Measurements from ENCODE around the gene NT5DC3. TPM values are rescaled to one million over a fixed set of nuclear protein-coding genes. Genes with fewer than 3 reads are reported as not detected.

The NT5DC3 gene
- total and polyA plus RNA-seq, 2 of the 13 experiments (the other 11 are each of a cell fraction or from before 2014, with no cell fraction given): 3.2 to 6.6 TPM

DNA sequence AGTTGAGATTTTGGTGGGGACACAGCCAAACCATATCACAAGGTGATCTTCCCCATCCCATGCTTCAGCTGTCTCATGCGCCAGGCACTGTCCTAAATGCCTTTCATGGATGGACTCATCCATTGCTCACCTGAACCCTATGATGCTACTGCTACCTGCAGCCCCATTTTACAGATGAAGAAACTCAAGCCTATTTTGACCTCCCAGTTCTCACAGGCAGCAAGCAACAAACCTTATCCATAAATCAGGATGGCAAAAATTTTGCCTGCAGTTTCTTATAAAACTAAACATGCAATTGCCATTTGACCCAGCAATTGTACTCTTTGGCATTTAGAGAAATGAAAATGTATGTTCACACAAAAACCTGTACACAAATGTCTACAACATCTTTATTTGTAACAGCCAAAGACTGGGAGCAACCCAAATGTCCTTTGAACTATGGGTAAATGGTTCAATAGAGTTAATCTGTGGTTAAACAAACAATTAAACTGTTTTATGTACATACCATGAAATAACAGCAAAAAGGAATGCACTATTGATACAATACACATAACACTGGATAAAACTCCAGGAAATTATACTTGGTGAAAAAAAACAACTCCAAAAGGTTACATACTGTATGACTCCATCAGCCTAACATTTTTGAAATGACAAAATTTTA lies 2.6 kb downstream of the NT5DC3 start (continued):
- TF ChIP-seq, protein P1, sequence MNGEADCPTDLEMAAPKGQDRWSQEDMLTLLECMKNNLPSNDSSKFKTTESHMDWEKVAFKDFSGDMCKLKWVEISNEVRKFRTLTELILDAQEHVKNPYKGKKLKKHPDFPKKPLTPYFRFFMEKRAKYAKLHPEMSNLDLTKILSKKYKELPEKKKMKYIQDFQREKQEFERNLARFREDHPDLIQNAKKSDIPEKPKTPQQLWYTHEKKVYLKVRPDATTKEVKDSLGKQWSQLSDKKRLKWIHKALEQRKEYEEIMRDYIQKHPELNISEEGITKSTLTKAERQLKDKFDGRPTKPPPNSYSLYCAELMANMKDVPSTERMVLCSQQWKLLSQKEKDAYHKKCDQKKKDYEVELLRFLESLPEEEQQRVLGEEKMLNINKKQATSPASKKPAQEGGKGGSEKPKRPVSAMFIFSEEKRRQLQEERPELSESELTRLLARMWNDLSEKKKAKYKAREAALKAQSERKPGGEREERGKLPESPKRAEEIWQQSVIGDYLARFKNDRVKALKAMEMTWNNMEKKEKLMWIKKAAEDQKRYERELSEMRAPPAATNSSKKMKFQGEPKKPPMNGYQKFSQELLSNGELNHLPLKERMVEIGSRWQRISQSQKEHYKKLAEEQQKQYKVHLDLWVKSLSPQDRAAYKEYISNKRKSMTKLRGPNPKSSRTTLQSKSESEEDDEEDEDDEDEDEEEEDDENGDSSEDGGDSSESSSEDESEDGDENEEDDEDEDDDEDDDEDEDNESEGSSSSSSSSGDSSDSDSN (CRISPR knock-in tag; IDR thresholded peaks at IDR 0.05): no peak
- no peak for TF ChIP-seq ZNF879 (CRISPR knock-in tag; IDR thresholded peaks at IDR 0.05)
- TF ChIP-seq, protein P2, sequence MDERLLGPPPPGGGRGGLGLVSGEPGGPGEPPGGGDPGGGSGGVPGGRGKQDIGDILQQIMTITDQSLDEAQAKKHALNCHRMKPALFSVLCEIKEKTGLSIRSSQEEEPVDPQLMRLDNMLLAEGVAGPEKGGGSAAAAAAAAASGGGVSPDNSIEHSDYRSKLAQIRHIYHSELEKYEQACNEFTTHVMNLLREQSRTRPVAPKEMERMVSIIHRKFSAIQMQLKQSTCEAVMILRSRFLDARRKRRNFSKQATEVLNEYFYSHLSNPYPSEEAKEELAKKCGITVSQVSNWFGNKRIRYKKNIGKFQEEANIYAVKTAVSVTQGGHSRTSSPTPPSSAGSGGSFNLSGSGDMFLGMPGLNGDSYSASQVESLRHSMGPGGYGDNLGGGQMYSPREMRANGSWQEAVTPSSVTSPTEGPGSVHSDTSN (CRISPR knock-in tag; IDR thresholded peaks at IDR 0.05): no peak
- TF ChIP-seq, protein P3, sequence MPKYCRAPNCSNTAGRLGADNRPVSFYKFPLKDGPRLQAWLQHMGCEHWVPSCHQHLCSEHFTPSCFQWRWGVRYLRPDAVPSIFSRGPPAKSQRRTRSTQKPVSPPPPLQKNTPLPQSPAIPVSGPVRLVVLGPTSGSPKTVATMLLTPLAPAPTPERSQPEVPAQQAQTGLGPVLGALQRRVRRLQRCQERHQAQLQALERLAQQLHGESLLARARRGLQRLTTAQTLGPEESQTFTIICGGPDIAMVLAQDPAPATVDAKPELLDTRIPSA (CRISPR knock-in tag; IDR thresholded peaks at IDR 0.05; ENCODE audit: borderline replicate concordance): no peak
- peak; percentile 25; the same call in 1 of the 2 replicates for TF ChIP-seq STAT5B (CRISPR knock-in tag; IDR thresholded peaks at IDR 0.05)
- no peak for TF ChIP-seq ZNF749 (CRISPR knock-in tag; IDR thresholded peaks at IDR 0.05; ENCODE audit: borderline replicate concordance)
- TF ChIP-seq, protein P4, sequence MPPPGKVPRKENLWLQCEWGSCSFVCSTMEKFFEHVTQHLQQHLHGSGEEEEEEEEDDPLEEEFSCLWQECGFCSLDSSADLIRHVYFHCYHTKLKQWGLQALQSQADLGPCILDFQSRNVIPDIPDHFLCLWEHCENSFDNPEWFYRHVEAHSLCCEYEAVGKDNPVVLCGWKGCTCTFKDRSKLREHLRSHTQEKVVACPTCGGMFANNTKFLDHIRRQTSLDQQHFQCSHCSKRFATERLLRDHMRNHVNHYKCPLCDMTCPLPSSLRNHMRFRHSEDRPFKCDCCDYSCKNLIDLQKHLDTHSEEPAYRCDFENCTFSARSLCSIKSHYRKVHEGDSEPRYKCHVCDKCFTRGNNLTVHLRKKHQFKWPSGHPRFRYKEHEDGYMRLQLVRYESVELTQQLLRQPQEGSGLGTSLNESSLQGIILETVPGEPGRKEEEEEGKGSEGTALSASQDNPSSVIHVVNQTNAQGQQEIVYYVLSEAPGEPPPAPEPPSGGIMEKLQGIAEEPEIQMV (CRISPR knock-in tag; IDR thresholded peaks at IDR 0.05; ENCODE audit: low read depth): no peak
- TF ChIP-seq ZIK1 (CRISPR knock-in tag; IDR thresholded peaks at IDR 0.05; ENCODE audit: borderline replicate concordance, low read depth): no peak
- TF ChIP-seq ZBTB3 (CRISPR knock-in tag; IDR thresholded peaks at IDR 0.05; ENCODE audit: borderline replicate concordance, low read depth): no peak
- TF ChIP-seq SP5 (CRISPR knock-in tag; IDR thresholded peaks at IDR 0.05; ENCODE audit: borderline replicate concordance, low read depth): peak; percentile 63
- TF ChIP-seq NONO (IDR thresholded peaks at IDR 0.05): no peak
- TF ChIP-seq NONO (CRISPR knock-in tag; conservative IDR thresholded peaks at IDR 0.05): peak; percentile 60
- TF ChIP-seq TP53 (CRISPR knock-in tag; conservative IDR thresholded peaks at IDR 0.05): no peak
- no peak for TF ChIP-seq IRF2 (CRISPR knock-in tag; IDR thresholded peaks at IDR 0.05)
- no peak for TF ChIP-seq FIP1L1 (IDR thresholded peaks at IDR 0.05; ENCODE audit: borderline replicate concordance, insufficient read depth, low read depth, low read length)
- no peak for TF ChIP-seq GTF2F1 (IDR thresholded peaks at IDR 0.05; ENCODE audit: low read length)
- no peak for TF ChIP-seq THYN1 (CRISPR knock-in tag; IDR thresholded peaks at IDR 0.05; ENCODE audit: borderline replicate concordance, low read depth)
- TF ChIP-seq, protein P5, sequence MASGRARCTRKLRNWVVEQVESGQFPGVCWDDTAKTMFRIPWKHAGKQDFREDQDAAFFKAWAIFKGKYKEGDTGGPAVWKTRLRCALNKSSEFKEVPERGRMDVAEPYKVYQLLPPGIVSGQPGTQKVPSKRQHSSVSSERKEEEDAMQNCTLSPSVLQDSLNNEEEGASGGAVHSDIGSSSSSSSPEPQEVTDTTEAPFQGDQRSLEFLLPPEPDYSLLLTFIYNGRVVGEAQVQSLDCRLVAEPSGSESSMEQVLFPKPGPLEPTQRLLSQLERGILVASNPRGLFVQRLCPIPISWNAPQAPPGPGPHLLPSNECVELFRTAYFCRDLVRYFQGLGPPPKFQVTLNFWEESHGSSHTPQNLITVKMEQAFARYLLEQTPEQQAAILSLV (CRISPR knock-in tag; IDR thresholded peaks at IDR 0.05; ENCODE audit: borderline replicate concordance): no peak
- TF ChIP-seq ZNF709 (CRISPR knock-in tag; IDR thresholded peaks at IDR 0.05): no peak
- no peak for TF ChIP-seq ZKSCAN1 (IDR thresholded peaks at IDR 0.05; ENCODE audit: low read length)
- TF ChIP-seq BCL6 (CRISPR knock-in tag; IDR thresholded peaks at IDR 0.05): peak; percentile 96
- TF ChIP-seq, protein P6, sequence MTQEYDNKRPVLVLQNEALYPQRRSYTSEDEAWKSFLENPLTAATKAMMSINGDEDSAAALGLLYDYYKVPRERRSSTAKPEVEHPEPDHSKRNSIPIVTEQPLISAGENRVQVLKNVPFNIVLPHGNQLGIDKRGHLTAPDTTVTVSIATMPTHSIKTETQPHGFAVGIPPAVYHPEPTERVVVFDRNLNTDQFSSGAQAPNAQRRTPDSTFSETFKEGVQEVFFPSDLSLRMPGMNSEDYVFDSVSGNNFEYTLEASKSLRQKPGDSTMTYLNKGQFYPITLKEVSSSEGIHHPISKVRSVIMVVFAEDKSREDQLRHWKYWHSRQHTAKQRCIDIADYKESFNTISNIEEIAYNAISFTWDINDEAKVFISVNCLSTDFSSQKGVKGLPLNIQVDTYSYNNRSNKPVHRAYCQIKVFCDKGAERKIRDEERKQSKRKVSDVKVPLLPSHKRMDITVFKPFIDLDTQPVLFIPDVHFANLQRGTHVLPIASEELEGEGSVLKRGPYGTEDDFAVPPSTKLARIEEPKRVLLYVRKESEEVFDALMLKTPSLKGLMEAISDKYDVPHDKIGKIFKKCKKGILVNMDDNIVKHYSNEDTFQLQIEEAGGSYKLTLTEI (CRISPR knock-in tag; conservative IDR thresholded peaks at IDR 0.05): no peak

Measured in HepG2 (cell line).